Ishikawa (cell line): Measurements from ENCODE around the gene LEKR1.

ENCODE experiments used
- CEBPB ChIP-seq: IDR thresholded peaks from 2 replicates; pipeline ENCODE4 v1.6.1; 2012
- CREB1 ChIP-seq: IDR thresholded peaks from 2 replicates; pipeline ENCODE4 v1.6.1; 2012; ENCODE audit warnings: low read depth
- EGR1 ChIP-seq: IDR thresholded peaks from 2 replicates; pipeline ENCODE4 v1.6.1; 2012
- EP300 ChIP-seq: IDR thresholded peaks from 2 replicates; pipeline ENCODE4 v1.6.1; 2012; ENCODE audit warnings: borderline replicate concordance
- FOXM1 ChIP-seq: IDR thresholded peaks from 2 replicates; pipeline ENCODE4 v1.6.1; 2012; ENCODE audit warnings: low read depth, borderline replicate concordance
- NFIC ChIP-seq: IDR thresholded peaks from 2 replicates; pipeline ENCODE4 v1.6.1; 2012
- RAD21 ChIP-seq: IDR thresholded peaks from 2 replicates; pipeline ENCODE4 v1.6.1; 2012; ENCODE audit warnings: low read depth
- TAF1 ChIP-seq: IDR thresholded peaks from 2 replicates; pipeline ENCODE4 v1.6.1; 2012; ENCODE audit warnings: low read depth, mild to moderate bottlenecking
- TCF12 ChIP-seq: IDR thresholded peaks from 2 replicates; pipeline ENCODE4 v1.6.1; 2012; ENCODE audit warnings: low read depth
- TEAD4 ChIP-seq: IDR thresholded peaks from 2 replicates; pipeline ENCODE4 v1.6.1; 2012
- YY1 ChIP-seq: IDR thresholded peaks from 2 replicates; pipeline ENCODE4 v1.6.1; 2012; ENCODE audit warnings: low read depth
- ZBTB7A ChIP-seq: IDR thresholded peaks from 2 replicates; pipeline ENCODE4 v1.6.1; 2012; ENCODE audit warnings: low read depth
- TF ChIP-seq, protein P1 (sequence below): IDR thresholded peaks from 2 replicates; pipeline ENCODE4 v1.6.1; 2012
- TF ChIP-seq, protein P2 (sequence below): IDR thresholded peaks from 2 replicates; pipeline ENCODE4 v1.6.1; 2012; ENCODE audit warnings: low read depth, mild to moderate bottlenecking
- TF ChIP-seq, protein P3 (sequence below): IDR thresholded peaks from 2 replicates; pipeline ENCODE4 v1.6.1; 2012

Gene LEKR1

DNA sequence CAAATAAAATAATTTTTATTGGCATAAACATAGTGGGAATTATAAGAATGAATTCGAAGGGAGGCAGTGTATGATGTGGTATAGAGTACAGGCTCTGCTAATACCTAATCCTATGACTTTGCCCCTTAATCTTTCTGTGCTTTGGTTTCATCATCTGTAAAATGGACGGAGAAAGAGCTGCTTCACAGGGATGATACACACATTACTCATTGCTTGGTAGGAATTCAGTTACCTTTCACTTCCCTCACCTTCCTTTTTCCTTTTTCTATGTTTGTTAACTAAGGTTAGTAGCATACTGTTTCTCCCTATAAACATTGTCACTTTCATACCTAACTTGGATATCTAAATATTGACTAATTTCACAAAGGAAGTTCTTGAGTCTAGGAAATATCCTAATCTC lies 36.2 kb downstream of the LEKR1 start:
- TF ChIP-seq RAD21: no peak
- TF ChIP-seq CEBPB: no peak
- TF ChIP-seq, protein P1, sequence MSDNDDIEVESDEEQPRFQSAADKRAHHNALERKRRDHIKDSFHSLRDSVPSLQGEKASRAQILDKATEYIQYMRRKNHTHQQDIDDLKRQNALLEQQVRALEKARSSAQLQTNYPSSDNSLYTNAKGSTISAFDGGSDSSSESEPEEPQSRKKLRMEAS: no peak
- TF ChIP-seq, protein P2, sequence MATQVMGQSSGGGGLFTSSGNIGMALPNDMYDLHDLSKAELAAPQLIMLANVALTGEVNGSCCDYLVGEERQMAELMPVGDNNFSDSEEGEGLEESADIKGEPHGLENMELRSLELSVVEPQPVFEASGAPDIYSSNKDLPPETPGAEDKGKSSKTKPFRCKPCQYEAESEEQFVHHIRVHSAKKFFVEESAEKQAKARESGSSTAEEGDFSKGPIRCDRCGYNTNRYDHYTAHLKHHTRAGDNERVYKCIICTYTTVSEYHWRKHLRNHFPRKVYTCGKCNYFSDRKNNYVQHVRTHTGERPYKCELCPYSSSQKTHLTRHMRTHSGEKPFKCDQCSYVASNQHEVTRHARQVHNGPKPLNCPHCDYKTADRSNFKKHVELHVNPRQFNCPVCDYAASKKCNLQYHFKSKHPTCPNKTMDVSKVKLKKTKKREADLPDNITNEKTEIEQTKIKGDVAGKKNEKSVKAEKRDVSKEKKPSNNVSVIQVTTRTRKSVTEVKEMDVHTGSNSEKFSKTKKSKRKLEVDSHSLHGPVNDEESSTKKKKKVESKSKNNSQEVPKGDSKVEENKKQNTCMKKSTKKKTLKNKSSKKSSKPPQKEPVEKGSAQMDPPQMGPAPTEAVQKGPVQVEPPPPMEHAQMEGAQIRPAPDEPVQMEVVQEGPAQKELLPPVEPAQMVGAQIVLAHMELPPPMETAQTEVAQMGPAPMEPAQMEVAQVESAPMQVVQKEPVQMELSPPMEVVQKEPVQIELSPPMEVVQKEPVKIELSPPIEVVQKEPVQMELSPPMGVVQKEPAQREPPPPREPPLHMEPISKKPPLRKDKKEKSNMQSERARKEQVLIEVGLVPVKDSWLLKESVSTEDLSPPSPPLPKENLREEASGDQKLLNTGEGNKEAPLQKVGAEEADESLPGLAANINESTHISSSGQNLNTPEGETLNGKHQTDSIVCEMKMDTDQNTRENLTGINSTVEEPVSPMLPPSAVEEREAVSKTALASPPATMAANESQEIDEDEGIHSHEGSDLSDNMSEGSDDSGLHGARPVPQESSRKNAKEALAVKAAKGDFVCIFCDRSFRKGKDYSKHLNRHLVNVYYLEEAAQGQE: no peak
- TF ChIP-seq EP300: no peak
- TF ChIP-seq, protein P3, sequence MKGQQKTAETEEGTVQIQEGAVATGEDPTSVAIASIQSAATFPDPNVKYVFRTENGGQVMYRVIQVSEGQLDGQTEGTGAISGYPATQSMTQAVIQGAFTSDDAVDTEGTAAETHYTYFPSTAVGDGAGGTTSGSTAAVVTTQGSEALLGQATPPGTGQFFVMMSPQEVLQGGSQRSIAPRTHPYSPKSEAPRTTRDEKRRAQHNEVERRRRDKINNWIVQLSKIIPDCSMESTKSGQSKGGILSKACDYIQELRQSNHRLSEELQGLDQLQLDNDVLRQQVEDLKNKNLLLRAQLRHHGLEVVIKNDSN: no peak
- TF ChIP-seq NFIC: no peak
- TF ChIP-seq ZBTB7A: no peak
- no peak for TF ChIP-seq TCF12
- no peak for TF ChIP-seq EGR1
- no peak for TF ChIP-seq FOXM1
- no peak for TF ChIP-seq YY1
- TF ChIP-seq TAF1: no peak
- TF ChIP-seq CREB1: no peak
- no peak for TF ChIP-seq TEAD4

DNA sequence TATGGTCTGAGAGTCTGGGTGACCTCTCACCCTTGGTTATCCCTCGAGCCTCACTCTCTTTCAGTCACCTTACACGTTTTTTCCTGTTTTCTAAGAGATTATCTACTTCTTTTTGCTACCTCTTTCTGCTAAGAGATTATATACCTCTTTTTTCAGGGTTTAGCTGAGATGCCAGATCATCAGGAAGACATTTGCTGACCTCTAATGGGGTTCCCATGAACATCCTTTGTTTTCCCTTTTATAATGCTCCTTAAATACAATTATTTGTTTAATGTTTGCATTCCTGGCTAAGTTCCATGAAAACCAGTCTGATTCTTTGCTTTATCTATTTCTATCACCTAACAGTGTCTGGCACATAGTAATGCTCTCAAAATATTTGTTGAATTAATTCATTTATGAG lies 39.6 kb downstream of the LEKR1 start:
- no peak for TF ChIP-seq YY1
- TF ChIP-seq EGR1: no peak
- TF ChIP-seq CREB1: no peak
- TF ChIP-seq, protein P3: no peak
- TF ChIP-seq TCF12: no peak
- no peak for TF ChIP-seq RAD21
- no peak for TF ChIP-seq TEAD4
- TF ChIP-seq TAF1: no peak
- TF ChIP-seq CEBPB: no peak
- TF ChIP-seq ZBTB7A: no peak
- no peak for TF ChIP-seq FOXM1
- TF ChIP-seq, protein P2: no peak
- TF ChIP-seq NFIC: no peak
- TF ChIP-seq EP300: no peak
- TF ChIP-seq, protein P1: no peak

DNA sequence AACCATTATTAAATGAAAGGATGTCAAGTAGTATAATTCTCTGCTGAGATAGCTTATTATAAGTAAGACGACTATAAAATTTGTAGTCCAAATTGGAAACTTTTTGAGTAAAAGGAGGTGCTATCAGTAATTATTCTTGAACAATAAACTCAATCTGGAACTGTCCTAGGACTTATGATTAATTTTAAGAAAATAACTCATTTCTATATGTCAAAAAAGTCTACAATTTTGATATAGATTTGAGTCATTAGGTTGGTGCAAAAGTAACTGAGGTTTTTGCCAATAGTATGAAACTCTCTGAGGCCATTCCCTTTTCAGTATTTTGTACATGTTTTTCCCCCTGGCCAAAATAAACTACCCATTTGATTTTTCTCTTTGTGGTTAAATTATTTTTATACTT lies 41.0 kb downstream of the LEKR1 start:
- no peak for TF ChIP-seq EP300
- TF ChIP-seq CEBPB: no peak
- TF ChIP-seq, protein P1: no peak
- TF ChIP-seq ZBTB7A: no peak
- TF ChIP-seq EGR1: no peak
- TF ChIP-seq TAF1: no peak
- TF ChIP-seq, protein P2: no peak
- no peak for TF ChIP-seq CREB1
- no peak for TF ChIP-seq NFIC
- no peak for TF ChIP-seq TEAD4

DNA sequence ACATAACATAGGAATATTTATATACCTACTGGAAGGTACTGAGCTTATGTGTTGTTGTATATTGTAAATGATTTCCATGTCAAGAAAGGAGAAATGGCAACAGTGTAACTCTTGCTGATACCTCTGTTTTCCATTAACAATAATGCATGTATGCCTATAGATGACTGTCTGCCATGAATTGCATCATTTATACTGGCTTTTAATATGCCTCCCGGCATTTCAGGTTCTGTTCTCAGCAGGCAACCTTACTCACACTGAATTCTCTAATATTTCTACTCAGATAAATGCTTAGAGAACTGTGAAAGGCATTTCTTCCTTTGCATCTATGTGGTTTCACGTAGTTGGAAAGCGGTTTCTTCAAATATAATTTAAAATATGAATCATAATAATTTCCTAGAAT lies 41.8 kb downstream of the LEKR1 start:
- TF ChIP-seq NFIC (no peak), FOXM1 (no peak), CEBPB (no peak), EGR1 (no peak)

GRCh38 chr3:156873906-156874305 lies 47.8 kb downstream of the LEKR1 start:
- TF ChIP-seq, protein P1: no peak
- no peak for TF ChIP-seq NFIC
- TF ChIP-seq, protein P3: no peak
- no peak for TF ChIP-seq EGR1
- TF ChIP-seq FOXM1: no peak
- no peak for TF ChIP-seq CEBPB
- TF ChIP-seq, protein P2: no peak
- no peak for TF ChIP-seq TEAD4
- no peak for TF ChIP-seq TAF1
- TF ChIP-seq RAD21: no peak
- TF ChIP-seq ZBTB7A: no peak
- no peak for TF ChIP-seq YY1
- no peak for TF ChIP-seq TCF12
- TF ChIP-seq EP300: no peak
